Stomach smooth muscle (tissue), 2 donors: ENCODE results near the gene PVR.
"Not testable (repeated sequence)": the region's sequence is repeated elsewhere in the genome, so short reads cannot be mapped to it uniquely, and the experiment has no call there.

Experiments used
- H3K27ac ChIP-seq: one replicate; pipeline ENCODE4 v1.7.0; 2013; ENCODE audit warnings: mild to moderate bottlenecking, low read length, inconsistent platforms
- H3K27me3 ChIP-seq, 2 donors: one replicate each; pipeline ENCODE4 v1.7.0; 2013; ENCODE audit warnings: low read length in 2 of 2; ENCODE audit not compliant: insufficient read depth in 2 of 2, control insufficient read depth in 1 of 2
- H3K36me3 ChIP-seq, 2 donors: one replicate each; pipeline ENCODE4 v1.7.0; 2013; ENCODE audit warnings: low read length in 2 of 2; ENCODE audit not compliant: control insufficient read depth in 2 of 2, insufficient read depth in 2 of 2
- H3K4me1 ChIP-seq: one replicate; pipeline ENCODE4 v1.7.0; 2013; ENCODE audit warnings: low read length; ENCODE audit not compliant: control insufficient read depth, insufficient read depth
- H3K4me3 ChIP-seq, 2 donors: one replicate each; pipeline ENCODE4 v1.7.0; 2013; ENCODE audit warnings: low read length in 2 of 2
- H3K9ac ChIP-seq, 2 donors: one replicate each; pipeline ENCODE4 v1.7.0; 2013; ENCODE audit warnings: low read length in 2 of 2, mild to moderate bottlenecking in 1 of 2
- H3K9me3 ChIP-seq, 2 donors: one replicate each; pipeline ENCODE4 v1.7.0; 2013; ENCODE audit warnings: low read length in 2 of 2; ENCODE audit not compliant: control insufficient read depth in 2 of 2
- donor health status: healthy.
- donor health status: Pancreatic carcinoma.

PVR gene

GRCh38 chr19:44675521-44675920, 31.8 kb downstream of the PVR start:
- Histone ChIP-seq H3K4me3 (no peak overlapping the region), H3K36me3 (peaks cover 7 to 10% of the 10 kb centered on the region in 2 donors), H3K4me1 (no peaks in the 10 kb centered on the region), H3K27ac (no peak overlapping the region), H3K9ac (no peak overlapping the region), H3K9me3 (no peaks in the 10 kb centered on the region), H3K27me3 (no peaks in the 10 kb centered on the region)

- no peaks in the 10 kb centered on the region for H3K4me1 ChIP-seq
- H3K27me3 ChIP-seq: no peaks in the 10 kb centered on the region
- peaks cover 7 to 10% of the 10 kb centered on the region in 2 donors for H3K36me3 ChIP-seq
- no peak overlapping the region for H3K27ac ChIP-seq
- no peak overlapping the region for H3K4me3 ChIP-seq
- H3K9me3 ChIP-seq: no peaks in the 10 kb centered on the region
- no peak overlapping the region for H3K9ac ChIP-seq
Measured at GRCh38 chr19:44677019-44677811, 33.5 kb downstream of the PVR start.

GRCh38 chr19:44680536-44680935, 36.8 kb downstream of the PVR start:
- no peak overlapping the region for H3K9ac ChIP-seq
- H3K9me3 ChIP-seq: no peaks in the 10 kb centered on the region
- H3K36me3 ChIP-seq: peaks cover 3 to 13% of the 10 kb centered on the region in 2 donors
- H3K4me3 ChIP-seq: no peak overlapping the region
- H3K27me3 ChIP-seq: no peaks in the 10 kb centered on the region
- no peak overlapping the region for H3K27ac ChIP-seq
- peaks cover 5% of the 10 kb centered on the region for H3K4me1 ChIP-seq

GRCh38 chr19:44681992-44682790, 38.5 kb downstream of the PVR start:
- Histone ChIP-seq H3K4me1 (peaks cover 5% of the 10 kb centered on the region), H3K9ac (no peak overlapping the region), H3K36me3 (peaks cover 3 to 6% of the 10 kb centered on the region in 2 donors), H3K9me3 (no peaks in the 10 kb centered on the region), H3K27me3 (no peaks in the 10 kb centered on the region), H3K4me3 (no peak overlapping the region), H3K27ac (no peak overlapping the region)

DNA sequence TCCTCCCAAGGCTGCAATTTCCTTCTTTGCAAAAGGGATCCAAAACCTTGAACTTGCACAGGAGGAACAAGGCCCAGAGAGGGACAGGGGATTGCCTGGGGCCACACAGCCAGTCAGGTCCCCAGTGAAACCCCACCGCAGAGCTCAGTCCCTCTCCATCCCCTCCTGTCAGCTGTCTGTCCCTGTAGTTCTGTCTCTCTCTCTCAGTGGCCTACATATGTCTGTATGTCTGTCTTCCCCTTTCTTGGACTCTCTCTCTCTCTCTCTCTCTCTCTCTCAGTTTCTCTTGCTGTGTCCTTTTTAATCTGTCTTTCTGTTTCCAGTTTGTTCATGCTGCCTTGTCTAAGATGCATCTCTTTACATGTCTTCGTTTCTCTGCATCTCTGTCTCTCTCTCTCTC, 39.1 kb downstream of the PVR start:
- H3K27me3 ChIP-seq: no peaks in the 10 kb centered on the region
- peaks cover 5% of the 10 kb centered on the region for H3K4me1 ChIP-seq
- H3K9me3 ChIP-seq: no peaks in the 10 kb centered on the region
- H3K9ac ChIP-seq: no peak overlapping the region
- H3K36me3 ChIP-seq: peaks cover 3% of the 10 kb centered on the region in 2 donors
- H3K4me3 ChIP-seq: no peak overlapping the region
- H3K27ac ChIP-seq: no peak overlapping the region

GRCh38 chr19:44683434-44684210, 39.9 kb downstream of the PVR start:
- Histone ChIP-seq H3K36me3 (peaks cover 2 to 3% of the 10 kb centered on the region in 2 donors), H3K4me3 (no peak overlapping the region), H3K27ac (no peak overlapping the region), H3K4me1 (peaks cover 5% of the 10 kb centered on the region), H3K9me3 (no peaks in the 10 kb centered on the region), H3K27me3 (no peaks in the 10 kb centered on the region), H3K9ac (no peak overlapping the region)

- H3K27me3 ChIP-seq, H3K4me1 ChIP-seq, H3K4me3 ChIP-seq: not testable (repeated sequence)
Measured at GRCh38 chr19:44684396-44684795, 40.7 kb downstream of the PVR start.

DNA sequence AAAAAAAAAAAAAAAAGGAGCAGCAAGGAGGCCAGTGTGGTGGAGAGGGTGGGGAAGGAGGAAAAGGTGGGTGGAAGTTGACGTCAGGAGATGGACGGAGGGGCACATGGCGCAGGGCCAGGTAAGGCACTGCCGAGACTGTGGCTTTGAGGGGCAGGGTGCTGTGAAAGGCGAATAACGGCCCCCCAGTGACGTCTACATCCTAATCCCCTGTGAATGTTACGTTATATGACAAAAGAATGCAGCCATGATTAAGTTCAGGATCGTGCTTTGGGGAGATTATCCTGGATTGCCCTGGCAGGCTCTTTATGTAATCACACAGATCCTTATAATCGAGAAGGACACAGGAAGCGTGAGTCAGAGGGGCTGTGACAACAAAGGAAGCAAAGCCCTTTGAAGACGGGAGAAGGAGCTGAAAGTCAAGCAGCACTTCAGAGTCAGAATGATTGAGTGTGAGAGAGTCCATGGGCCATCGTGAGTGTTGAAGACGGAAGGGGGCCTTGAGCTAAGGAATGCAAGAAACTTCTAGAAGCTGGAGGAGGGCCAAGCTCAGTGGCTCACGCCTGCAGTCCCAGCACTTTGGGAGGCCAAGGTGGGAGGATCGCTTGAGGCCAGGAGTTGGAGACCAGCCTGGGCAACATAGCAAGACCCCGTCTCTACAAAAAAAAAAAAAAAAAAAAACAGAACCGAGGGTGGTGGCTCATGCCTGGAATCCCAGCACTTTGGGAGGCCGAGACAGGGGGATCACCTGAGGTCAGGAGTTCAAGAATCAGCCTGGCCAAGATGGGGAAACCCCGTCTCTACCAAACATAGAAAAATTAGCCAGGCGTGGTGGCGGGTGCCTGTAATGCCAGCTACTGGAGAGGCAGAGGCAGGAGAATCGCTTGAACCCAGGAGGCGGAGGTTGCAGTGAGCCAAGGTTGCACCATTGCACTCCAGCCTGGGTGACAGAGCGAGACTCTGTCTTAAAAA, 41.5 kb downstream of the PVR start:
- H3K27ac ChIP-seq: no peak overlapping the region
- H3K36me3 ChIP-seq: peaks cover 0 to 3% of the 10 kb centered on the region in 2 donors
- peaks cover 5% of the 10 kb centered on the region for H3K4me1 ChIP-seq
- H3K9me3 ChIP-seq: no peaks in the 10 kb centered on the region
- H3K27me3 ChIP-seq: no peaks in the 10 kb centered on the region
- H3K9ac ChIP-seq: no peak overlapping the region
- peak overlapping the region in 1 of 2 donors; percentile 22 for H3K4me3 ChIP-seq

More at GRCh38 chr19:44684396-44684795, 40.7 kb downstream of the PVR start:
- not testable (repeated sequence) for H3K36me3 ChIP-seq, H3K9me3 ChIP-seq, H3K27ac ChIP-seq, H3K9ac ChIP-seq

DNA sequence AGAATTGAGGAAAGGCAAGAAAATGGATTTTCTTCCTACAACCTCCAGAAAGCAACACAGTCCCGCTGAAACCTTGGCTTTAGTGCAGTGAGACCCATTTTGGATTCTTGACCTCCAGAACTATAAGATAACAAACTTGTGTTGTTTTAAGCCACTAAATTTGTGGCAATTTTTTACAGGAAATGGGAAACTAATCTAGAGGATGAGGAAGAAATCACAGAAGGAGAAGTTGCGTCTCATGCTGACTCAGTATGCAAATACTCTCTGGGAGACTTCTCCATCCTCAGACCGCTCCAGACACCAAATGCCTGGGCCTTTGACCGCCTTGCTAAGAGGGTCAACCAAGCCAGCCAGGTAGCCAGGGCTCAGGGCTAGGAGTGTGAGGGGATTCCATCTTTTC, 42.2 kb downstream of the PVR start:
- Histone ChIP-seq H3K4me1 (peaks cover 5% of the 10 kb centered on the region), H3K27me3 (no peaks in the 10 kb centered on the region), H3K27ac (no peak overlapping the region), H3K4me3 (no peak overlapping the region), H3K36me3 (peaks cover 0 to 3% of the 10 kb centered on the region in 2 donors), H3K9me3 (no peaks in the 10 kb centered on the region), H3K9ac (no peak overlapping the region)

DNA sequence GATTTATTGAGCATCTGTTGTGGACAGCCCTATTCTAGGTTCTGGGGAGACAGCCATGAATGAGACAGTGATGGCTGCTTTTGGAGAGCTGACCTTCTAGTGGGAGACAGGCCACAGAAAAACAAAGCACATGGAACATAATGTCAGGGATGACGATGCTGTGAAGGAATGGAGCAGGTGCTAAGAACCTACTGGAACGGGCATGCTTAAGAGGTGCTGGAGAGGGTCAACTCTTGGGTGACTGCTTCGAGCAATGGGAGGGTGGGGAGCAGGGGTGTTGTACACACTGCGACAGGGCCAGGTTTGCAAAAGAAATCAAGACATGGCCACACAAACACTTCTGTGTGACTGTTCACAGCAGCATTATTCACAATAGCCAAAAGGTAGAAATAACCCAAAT, 43.2 kb downstream of the PVR start:
- Histone ChIP-seq H3K9me3 (no peaks in the 10 kb centered on the region), H3K27me3 (no peaks in the 10 kb centered on the region), H3K4me3 (no peak overlapping the region), H3K4me1 (peaks cover 5% of the 10 kb centered on the region), H3K27ac (no peak overlapping the region), H3K9ac (no peak overlapping the region), H3K36me3 (peaks cover 0 to 3% of the 10 kb centered on the region in 2 donors)
